ENCODE results near the gene ZBP1.

Gene ZBP1

DNA sequence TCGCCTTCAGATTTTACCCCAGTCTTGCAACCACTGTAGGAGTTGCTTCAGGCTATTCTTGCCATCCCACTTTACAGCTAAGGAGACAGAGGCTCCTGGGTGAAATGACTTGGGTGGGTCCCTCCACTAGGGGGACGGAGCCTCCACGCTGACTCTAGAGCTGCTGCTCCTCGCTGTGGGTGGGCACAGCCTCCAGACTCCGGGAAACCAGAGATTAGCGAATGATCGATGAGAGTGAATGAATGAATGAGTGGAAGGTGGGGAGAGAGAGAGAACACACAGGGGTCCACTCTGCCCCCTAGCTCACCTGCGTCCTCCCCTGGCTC lies 10.4 kb downstream of the ZBP1 start:
- DNase-seq (ENCODE audit: insufficient read length, low spot score) (no peak), FAIRE-seq (no peak)
- TF ChIP-seq, protein P1, sequence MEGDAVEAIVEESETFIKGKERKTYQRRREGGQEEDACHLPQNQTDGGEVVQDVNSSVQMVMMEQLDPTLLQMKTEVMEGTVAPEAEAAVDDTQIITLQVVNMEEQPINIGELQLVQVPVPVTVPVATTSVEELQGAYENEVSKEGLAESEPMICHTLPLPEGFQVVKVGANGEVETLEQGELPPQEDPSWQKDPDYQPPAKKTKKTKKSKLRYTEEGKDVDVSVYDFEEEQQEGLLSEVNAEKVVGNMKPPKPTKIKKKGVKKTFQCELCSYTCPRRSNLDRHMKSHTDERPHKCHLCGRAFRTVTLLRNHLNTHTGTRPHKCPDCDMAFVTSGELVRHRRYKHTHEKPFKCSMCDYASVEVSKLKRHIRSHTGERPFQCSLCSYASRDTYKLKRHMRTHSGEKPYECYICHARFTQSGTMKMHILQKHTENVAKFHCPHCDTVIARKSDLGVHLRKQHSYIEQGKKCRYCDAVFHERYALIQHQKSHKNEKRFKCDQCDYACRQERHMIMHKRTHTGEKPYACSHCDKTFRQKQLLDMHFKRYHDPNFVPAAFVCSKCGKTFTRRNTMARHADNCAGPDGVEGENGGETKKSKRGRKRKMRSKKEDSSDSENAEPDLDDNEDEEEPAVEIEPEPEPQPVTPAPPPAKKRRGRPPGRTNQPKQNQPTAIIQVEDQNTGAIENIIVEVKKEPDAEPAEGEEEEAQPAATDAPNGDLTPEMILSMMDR (IDR thresholded peaks at IDR 0.05; ENCODE audit: insufficient read depth, missing control alignments), result no peak

DNA sequence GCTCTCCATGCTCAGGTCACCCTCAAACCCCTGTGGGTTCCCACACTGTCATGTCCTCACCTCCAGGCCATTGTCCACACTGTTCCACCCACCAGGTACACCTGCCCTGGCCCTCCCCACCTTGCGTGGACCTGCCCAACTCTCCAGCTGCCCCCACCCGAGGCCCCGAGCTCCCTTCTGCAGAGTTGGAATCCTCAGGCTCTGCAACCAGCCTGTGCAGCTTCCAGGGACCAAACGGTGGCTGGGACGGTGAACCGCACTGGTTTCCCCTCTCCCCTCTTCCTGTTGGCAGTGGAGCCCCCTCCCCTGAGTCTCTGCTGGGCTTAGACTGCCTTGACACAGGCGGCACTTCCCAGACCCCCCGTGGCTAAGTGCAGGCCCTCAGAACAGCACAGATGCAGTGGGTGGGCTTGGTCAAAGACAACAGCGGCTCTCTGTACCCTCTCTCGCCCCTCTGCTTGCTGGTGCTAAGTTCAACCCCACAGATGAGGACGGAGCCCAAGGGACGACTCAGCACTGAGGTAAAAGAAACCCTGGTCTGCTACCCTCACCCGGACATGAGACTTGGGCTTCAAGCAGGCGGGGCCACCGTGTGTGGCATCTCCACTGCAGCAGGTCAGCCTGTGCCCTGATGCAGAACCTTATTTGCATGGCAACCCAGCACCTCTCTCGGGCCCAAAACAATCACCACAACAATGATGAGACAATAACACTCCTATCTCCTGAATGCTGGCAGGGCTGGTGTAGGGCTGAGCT lies 11.0 kb downstream of the ZBP1 start:
- FAIRE-seq, result no peak
- DNase-seq (ENCODE audit: insufficient read length, low spot score), result no peak
- TF ChIP-seq, protein P1 (IDR thresholded peaks at IDR 0.05; ENCODE audit: insufficient read depth, missing control alignments), result no peak

DNA sequence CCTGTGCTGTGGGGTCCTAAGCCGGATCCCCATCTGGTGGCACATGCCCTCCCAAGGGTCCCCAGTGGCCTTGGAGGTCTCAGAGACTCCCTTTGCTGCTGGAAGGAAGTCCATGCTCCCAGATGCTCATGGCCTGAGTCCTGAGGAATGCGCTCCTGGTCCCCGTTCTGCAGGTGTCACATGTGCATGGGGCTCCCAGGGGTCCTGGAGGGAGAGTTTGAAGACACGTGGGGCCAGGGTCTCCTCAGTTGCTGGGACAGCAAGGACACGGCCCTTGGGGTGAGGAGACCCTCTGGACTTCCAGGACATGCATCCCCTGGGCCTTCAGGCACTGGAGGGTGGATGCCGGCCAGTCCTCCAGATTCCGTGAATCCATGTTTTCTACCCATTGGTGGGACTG lies 11.7 kb downstream of the ZBP1 start:
- TF ChIP-seq, protein P1 (IDR thresholded peaks at IDR 0.05; ENCODE audit: insufficient read depth, missing control alignments), result no peak
- DNase-seq (ENCODE audit: insufficient read length, low spot score), result no peak
- no peak for FAIRE-seq

DNA sequence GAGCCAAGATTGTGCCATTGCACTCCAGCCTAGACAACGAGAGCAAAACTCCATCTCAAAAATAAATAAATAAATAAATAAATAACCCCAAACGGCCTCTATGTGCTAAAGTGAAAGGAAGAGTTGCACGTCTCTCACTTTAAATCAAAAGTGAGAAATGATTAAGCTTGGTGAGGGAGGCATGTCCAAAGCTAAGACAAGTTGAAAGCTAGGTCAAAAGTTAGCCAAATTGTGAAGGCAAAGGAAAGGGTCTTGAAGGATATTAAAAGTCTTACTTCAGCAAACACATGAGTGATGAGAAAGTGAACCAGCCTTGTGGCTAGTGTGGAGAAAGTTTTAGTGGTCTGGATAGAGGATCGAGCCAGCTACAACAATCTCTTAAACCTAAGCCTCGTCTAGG lies 14.3 kb downstream of the ZBP1 start:
- FAIRE-seq, result no peak
- TF ChIP-seq, protein P1 (IDR thresholded peaks at IDR 0.05; ENCODE audit: insufficient read depth, missing control alignments), result no peak

DNA sequence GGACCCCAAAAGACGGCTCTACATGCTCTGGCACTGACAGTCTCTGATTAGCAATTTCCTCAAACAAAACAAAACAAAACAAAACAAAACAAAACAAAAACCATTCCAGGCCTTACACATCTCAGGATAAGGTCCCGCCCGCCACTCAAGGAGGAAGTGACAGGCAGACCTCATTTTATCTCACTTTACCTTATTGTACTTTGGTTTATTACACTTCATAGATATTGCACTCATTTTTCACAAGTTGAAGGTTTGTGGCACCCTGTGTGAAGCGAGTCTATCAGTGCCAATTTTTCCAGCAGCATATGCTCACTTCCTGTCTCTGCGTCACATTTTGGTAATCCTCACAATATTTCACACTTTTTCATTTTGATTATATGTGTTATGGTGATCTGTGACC lies 15.2 kb downstream of the ZBP1 start:
- no peak for FAIRE-seq
- TF ChIP-seq, protein P1 (IDR thresholded peaks at IDR 0.05; ENCODE audit: insufficient read depth, missing control alignments), result no peak
- no peak for DNase-seq (ENCODE audit: insufficient read length, low spot score)

More for the DNA sequence above, 14.3 kb downstream of the ZBP1 start:
- DNase-seq (ENCODE audit: insufficient read length, low spot score), result no peak

DNA sequence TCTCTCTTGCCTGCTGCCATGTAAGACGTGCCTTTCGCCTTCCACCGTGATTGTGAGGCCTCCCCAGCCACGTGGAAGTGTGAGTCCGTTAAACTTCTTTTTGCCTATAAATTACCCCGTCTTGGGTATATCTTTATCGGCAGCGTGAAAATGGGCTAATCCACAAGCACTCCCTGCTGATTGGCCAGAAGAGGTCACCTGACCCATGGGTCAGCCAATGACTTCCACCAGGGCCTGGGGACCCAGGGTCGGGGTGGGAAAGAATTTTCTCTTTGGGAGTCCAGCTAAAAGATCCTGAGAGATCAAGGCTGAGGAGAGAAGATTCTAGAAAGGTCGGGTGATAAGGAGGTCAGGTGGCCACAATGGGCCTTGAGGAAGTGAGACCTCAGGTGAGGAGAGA lies 17.1 kb downstream of the ZBP1 start:
- DNase-seq (ENCODE audit: insufficient read length, low spot score) (no peak), FAIRE-seq (no peak)
- TF ChIP-seq, protein P1 (IDR thresholded peaks at IDR 0.05; ENCODE audit: insufficient read depth, missing control alignments), result no peak

DNA sequence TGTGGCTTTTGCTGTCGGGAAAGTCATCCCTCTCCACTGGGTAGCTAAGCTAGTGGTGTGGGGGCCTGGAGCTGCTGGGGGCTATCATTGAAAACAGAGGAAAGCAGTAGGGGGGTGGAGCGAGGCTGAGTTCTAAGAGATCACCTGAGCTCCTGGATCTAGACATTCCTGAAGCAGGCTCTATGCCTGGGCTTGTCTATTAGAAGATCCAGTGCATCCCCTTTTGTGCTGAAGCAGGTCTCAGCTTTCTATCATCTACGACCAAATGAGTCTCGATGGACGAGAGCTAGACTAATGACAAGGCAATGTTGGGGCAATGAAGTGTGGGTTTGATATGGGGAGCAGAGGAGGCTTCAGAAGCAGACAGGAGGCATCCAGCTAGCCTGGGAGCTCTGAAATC lies 18.5 kb downstream of the ZBP1 start:
- TF ChIP-seq, protein P1 (IDR thresholded peaks at IDR 0.05; ENCODE audit: insufficient read depth, missing control alignments), result no peak
- no peak for FAIRE-seq
- no peak for DNase-seq (ENCODE audit: insufficient read length, low spot score)

All from D721Med (cell line).